ENCODE data around the gene ARFRP1. TPM values are rescaled to one million over a fixed set of nuclear protein-coding genes. Genes with fewer than 3 reads are reported as not detected.

Gene ARFRP1
- total RNA-seq, 1 experiment from 2014 or later, result 71.2 TPM

- H3K9ac ChIP-seq (ENCODE audit: low read length), result no peak overlapping the region
- no peak overlapping the region for H3K27ac ChIP-seq (ENCODE audit: low read length)
- no peak overlapping the region for H3K4me3 ChIP-seq (ENCODE audit: low read length)
- no peaks in the 10 kb centered on the region for H4K20me1 ChIP-seq (ENCODE audit: low read length)
- peaks cover 9% of the 10 kb centered on the region for H3K79me2 ChIP-seq (ENCODE audit: low read length)
- no peaks in the 10 kb centered on the region for H3F3A ChIP-seq (ENCODE audit: low read length, unreplicated experiment)
- ChIA-PET CTCF (no interaction called here), POLR2A (ENCODE audit: unreplicated experiment) (no interaction called here)
- H3K27me3 ChIP-seq (ENCODE audit: low read length), result no peaks in the 10 kb centered on the region
- DNase-seq (no peak), ATAC-seq (no peak)
- no peaks in the 10 kb centered on the region for H3K4me1 ChIP-seq (ENCODE audit: insufficient read depth, low read length)
- H2AFZ ChIP-seq (ENCODE audit: low read length), result no peak overlapping the region
- H3K4me2 ChIP-seq (ENCODE audit: low read length), result no peak overlapping the region
- H3K36me3 ChIP-seq (ENCODE audit: low read depth, low read length), result peaks cover 58% of the 10 kb centered on the region
- H3K9me3 ChIP-seq (ENCODE audit: low read length), result no peaks in the 10 kb centered on the region
- BruUV-seq (replicated peaks), result no TSS peak
- H3K9me2 ChIP-seq (replicated peaks; ENCODE audit: low read length), result no peaks in the 10 kb centered on the region
- TF ChIP-seq EZH2 (IDR thresholded peaks at IDR 0.05; ENCODE audit: low read length, unreplicated experiment), result no peak
- no peak for TF ChIP-seq EZH2phosphoT487 (IDR thresholded peaks at IDR 0.05; ENCODE audit: borderline replicate concordance, low read length)
- no peak for TF ChIP-seq CTCF (conservative IDR thresholded peaks at IDR 0.05; ENCODE audit: low read depth, low read length)
- intact Hi-C loops (cut with micrococcal nuclease), result no loop called here
Observed at GRCh38 chr20:63664861-63665594, 42.7 kb downstream of the ARFRP1 start.

- intact Hi-C loops (cut with micrococcal nuclease), result no loop called here
Observed at GRCh38 chr20:63664143-63664851, 43.5 kb downstream of the ARFRP1 start.

More at GRCh38 chr20:63664143-63664851, 43.5 kb downstream of the ARFRP1 start:
- Histone ChIP-seq H3K36me3 (ENCODE audit: low read depth, low read length) (peaks cover 58% of the 10 kb centered on the region), H3K79me2 (ENCODE audit: low read length) (peaks cover 16% of the 10 kb centered on the region), H4K20me1 (ENCODE audit: low read length) (no peaks in the 10 kb centered on the region), H3K4me2 (ENCODE audit: low read length) (no peak overlapping the region), H3K4me1 (ENCODE audit: insufficient read depth, low read length) (peaks cover 5% of the 10 kb centered on the region; the same call in 1 of the 2 replicates), H3F3A (ENCODE audit: low read length, unreplicated experiment) (no peaks in the 10 kb centered on the region), H3K9ac (ENCODE audit: low read length) (no peak overlapping the region), H3K27ac (ENCODE audit: low read length) (no peak overlapping the region), H3K9me2 (replicated peaks; ENCODE audit: low read length) (no peaks in the 10 kb centered on the region), H3K27me3 (ENCODE audit: low read length) (no peaks in the 10 kb centered on the region), H3K9me3 (ENCODE audit: low read length) (no peaks in the 10 kb centered on the region), H2AFZ (ENCODE audit: low read length) (no peak overlapping the region), H3K4me3 (ENCODE audit: low read length) (no peak overlapping the region)
- ChIA-PET POLR2A (ENCODE audit: unreplicated experiment) (no interaction called here), CTCF (no interaction called here)
- ATAC-seq, result no peak
- TF ChIP-seq EZH2 (IDR thresholded peaks at IDR 0.05; ENCODE audit: low read length, unreplicated experiment) (no peak), CTCF (conservative IDR thresholded peaks at IDR 0.05; ENCODE audit: low read depth, low read length) (no peak), EZH2phosphoT487 (IDR thresholded peaks at IDR 0.05; ENCODE audit: borderline replicate concordance, low read length) (no peak)
- no TSS peak for BruUV-seq (replicated peaks)
- no peak for DNase-seq

Measured in PC-3 (cell line).